Activated naive CD4-positive, alpha-beta T cell treated with anti-CD3 and anti-CD28 coated beads, Interleukin-2, amount 50 U/mL, for 24 hours (primary cell): ENCODE measurements around the gene CCDC60.

Experiments used
- H3K27ac Mint-ChIP-seq: one replicate; pipeline ENCODE4 v1.8.0; 2021; ENCODE audit warnings: mild to moderate bottlenecking, mixed read lengths
- H3K27me3 Mint-ChIP-seq: one replicate; pipeline ENCODE4 v1.8.0; 2021; ENCODE audit warnings: mixed read lengths
- H3K36me3 Mint-ChIP-seq: one replicate; pipeline ENCODE4 v1.8.0; 2021; ENCODE audit warnings: mixed read lengths
- H3K4me1 Mint-ChIP-seq: one replicate; pipeline ENCODE4 v1.8.0; 2021; ENCODE audit warnings: mixed read lengths
- H3K4me3 Mint-ChIP-seq: one replicate; pipeline ENCODE4 v1.8.0; 2021; ENCODE audit warnings: mild to moderate bottlenecking, mixed read lengths
- H3K9me3 Mint-ChIP-seq: one replicate; pipeline ENCODE4 v1.8.0; 2021; ENCODE audit warnings: mixed read lengths

The CCDC60 gene

GRCh38 chr12:119334430-119335170 is at the start of gene CCDC60:
CCDC60 (plus strand) TSS chr12:119334729; CDS start chr12:119335177, 448 bp downstream.
- H3K4me1 Mint-ChIP-seq: no peaks in the 10 kb centered on the region
- no peak within 1 kb of the TSS for H3K27ac Mint-ChIP-seq
- H3K4me3 Mint-ChIP-seq: no peak within 1 kb of the TSS
- H3K36me3 Mint-ChIP-seq: no peaks in the 10 kb centered on the region
- H3K9me3 Mint-ChIP-seq: no peaks in the 10 kb centered on the region
- H3K27me3 Mint-ChIP-seq: peaks cover 11% of the 10 kb centered on the region

- H3K27ac Mint-ChIP-seq: no peak overlapping the region
- H3K36me3 Mint-ChIP-seq: no peaks in the 10 kb centered on the region
- H3K9me3 Mint-ChIP-seq: no peaks in the 10 kb centered on the region
- no peak overlapping the region for H3K4me3 Mint-ChIP-seq
- H3K27me3 Mint-ChIP-seq: peaks cover 2% of the 10 kb centered on the region
- H3K4me1 Mint-ChIP-seq: no peaks in the 10 kb centered on the region
Measured at GRCh38 chr12:119288576-119288975, 46.0 kb upstream of the CCDC60 start.

- Mint-ChIP-seq H3K9me3 (no peaks in the 10 kb centered on the region), H3K27ac (no peak overlapping the region), H3K4me1 (no peaks in the 10 kb centered on the region), H3K36me3 (no peaks in the 10 kb centered on the region), H3K27me3 (peaks cover 2% of the 10 kb centered on the region), H3K4me3 (no peak overlapping the region)
Measured at GRCh38 chr12:119292893-119293630, 41.5 kb upstream of the CCDC60 start.

- no peaks in the 10 kb centered on the region for H3K4me1 Mint-ChIP-seq
- no peaks in the 10 kb centered on the region for H3K36me3 Mint-ChIP-seq
- H3K4me3 Mint-ChIP-seq: no peak overlapping the region
- peaks cover 1% of the 10 kb centered on the region for H3K27me3 Mint-ChIP-seq
- H3K9me3 Mint-ChIP-seq: no peaks in the 10 kb centered on the region
- no peak overlapping the region for H3K27ac Mint-ChIP-seq
Measured at GRCh38 chr12:119294211-119294610, 40.3 kb upstream of the CCDC60 start.

GRCh38 chr12:119296535-119296934 is 38.0 kb upstream of the CCDC60 start:
- no peaks in the 10 kb centered on the region for H3K36me3 Mint-ChIP-seq
- H3K27me3 Mint-ChIP-seq: peaks cover 1% of the 10 kb centered on the region
- H3K4me1 Mint-ChIP-seq: no peaks in the 10 kb centered on the region
- H3K27ac Mint-ChIP-seq: no peak overlapping the region
- H3K4me3 Mint-ChIP-seq: no peak overlapping the region
- no peaks in the 10 kb centered on the region for H3K9me3 Mint-ChIP-seq

- H3K9me3 Mint-ChIP-seq: no peaks in the 10 kb centered on the region
- no peak overlapping the region for H3K4me3 Mint-ChIP-seq
- H3K36me3 Mint-ChIP-seq: no peaks in the 10 kb centered on the region
- H3K27me3 Mint-ChIP-seq: peaks cover 4% of the 10 kb centered on the region
- no peak overlapping the region for H3K27ac Mint-ChIP-seq
- no peaks in the 10 kb centered on the region for H3K4me1 Mint-ChIP-seq
Measured at GRCh38 chr12:119299130-119299529, 35.4 kb upstream of the CCDC60 start.

GRCh38 chr12:119301379-119301778 is 33.1 kb upstream of the CCDC60 start:
- H3K36me3 Mint-ChIP-seq: no peaks in the 10 kb centered on the region
- no peak overlapping the region for H3K4me3 Mint-ChIP-seq
- no peak overlapping the region for H3K27ac Mint-ChIP-seq
- H3K27me3 Mint-ChIP-seq: peaks cover 6% of the 10 kb centered on the region
- H3K9me3 Mint-ChIP-seq: no peaks in the 10 kb centered on the region
- no peaks in the 10 kb centered on the region for H3K4me1 Mint-ChIP-seq

GRCh38 chr12:119302451-119303080 is 32.0 kb upstream of the CCDC60 start:
- Mint-ChIP-seq H3K4me3 (no peak overlapping the region), H3K27me3 (peaks cover 6% of the 10 kb centered on the region), H3K9me3 (no peaks in the 10 kb centered on the region), H3K4me1 (no peaks in the 10 kb centered on the region), H3K27ac (no peak overlapping the region), H3K36me3 (no peaks in the 10 kb centered on the region)

GRCh38 chr12:119306593-119306992 is 27.9 kb upstream of the CCDC60 start:
- Mint-ChIP-seq H3K27ac (no peak overlapping the region), H3K9me3 (no peaks in the 10 kb centered on the region), H3K4me3 (no peak overlapping the region)

GRCh38 chr12:119307747-119308146 is 26.8 kb upstream of the CCDC60 start:
- no peaks in the 10 kb centered on the region for H3K4me1 Mint-ChIP-seq

More at GRCh38 chr12:119306593-119306992, 27.9 kb upstream of the CCDC60 start:
- Mint-ChIP-seq H3K4me1 (no peaks in the 10 kb centered on the region), H3K36me3 (no peaks in the 10 kb centered on the region), H3K27me3 (peaks cover 5% of the 10 kb centered on the region)

GRCh38 chr12:119308708-119309456 is 25.6 kb upstream of the CCDC60 start:
- H3K27me3 Mint-ChIP-seq: peaks cover 2% of the 10 kb centered on the region
- H3K27ac Mint-ChIP-seq: no peak overlapping the region
- H3K4me1 Mint-ChIP-seq: no peaks in the 10 kb centered on the region
- H3K4me3 Mint-ChIP-seq: no peak overlapping the region
- H3K36me3 Mint-ChIP-seq: no peaks in the 10 kb centered on the region
- no peaks in the 10 kb centered on the region for H3K9me3 Mint-ChIP-seq

More at GRCh38 chr12:119307747-119308146, 26.8 kb upstream of the CCDC60 start:
- Mint-ChIP-seq H3K9me3 (no peaks in the 10 kb centered on the region), H3K27me3 (peaks cover 2% of the 10 kb centered on the region), H3K36me3 (no peaks in the 10 kb centered on the region), H3K4me3 (no peak overlapping the region), H3K27ac (no peak overlapping the region)

- Mint-ChIP-seq H3K9me3 (peaks cover 5% of the 10 kb centered on the region), H3K27me3 (no peaks in the 10 kb centered on the region), H3K4me3 (no peak overlapping the region), H3K4me1 (no peaks in the 10 kb centered on the region), H3K36me3 (no peaks in the 10 kb centered on the region), H3K27ac (no peak overlapping the region)
Measured at GRCh38 chr12:119311878-119312277, 22.7 kb upstream of the CCDC60 start.

GRCh38 chr12:119312904-119313303 is 21.6 kb upstream of the CCDC60 start:
- Mint-ChIP-seq H3K4me3 (no peak overlapping the region), H3K36me3 (no peaks in the 10 kb centered on the region), H3K9me3 (peaks cover 5% of the 10 kb centered on the region), H3K4me1 (no peaks in the 10 kb centered on the region), H3K27ac (no peak overlapping the region), H3K27me3 (no peaks in the 10 kb centered on the region)

- Mint-ChIP-seq H3K4me3 (no peak overlapping the region), H3K9me3 (peaks cover 5% of the 10 kb centered on the region), H3K27me3 (peaks cover 1% of the 10 kb centered on the region), H3K36me3 (no peaks in the 10 kb centered on the region), H3K27ac (no peak overlapping the region), H3K4me1 (no peaks in the 10 kb centered on the region)
Measured at GRCh38 chr12:119314290-119314689, 20.2 kb upstream of the CCDC60 start.

GRCh38 chr12:119319638-119320037 is 14.9 kb upstream of the CCDC60 start:
- no peak overlapping the region for H3K4me3 Mint-ChIP-seq
- no peaks in the 10 kb centered on the region for H3K4me1 Mint-ChIP-seq

More at GRCh38 chr12:119319638-119320037, 14.9 kb upstream of the CCDC60 start:
- H3K27me3 Mint-ChIP-seq: peaks cover 3% of the 10 kb centered on the region
- no peaks in the 10 kb centered on the region for H3K36me3 Mint-ChIP-seq
- H3K9me3 Mint-ChIP-seq: peaks cover 5% of the 10 kb centered on the region
- H3K27ac Mint-ChIP-seq: no peak overlapping the region
